ENCODE data around the gene FCER1G.

DNA sequence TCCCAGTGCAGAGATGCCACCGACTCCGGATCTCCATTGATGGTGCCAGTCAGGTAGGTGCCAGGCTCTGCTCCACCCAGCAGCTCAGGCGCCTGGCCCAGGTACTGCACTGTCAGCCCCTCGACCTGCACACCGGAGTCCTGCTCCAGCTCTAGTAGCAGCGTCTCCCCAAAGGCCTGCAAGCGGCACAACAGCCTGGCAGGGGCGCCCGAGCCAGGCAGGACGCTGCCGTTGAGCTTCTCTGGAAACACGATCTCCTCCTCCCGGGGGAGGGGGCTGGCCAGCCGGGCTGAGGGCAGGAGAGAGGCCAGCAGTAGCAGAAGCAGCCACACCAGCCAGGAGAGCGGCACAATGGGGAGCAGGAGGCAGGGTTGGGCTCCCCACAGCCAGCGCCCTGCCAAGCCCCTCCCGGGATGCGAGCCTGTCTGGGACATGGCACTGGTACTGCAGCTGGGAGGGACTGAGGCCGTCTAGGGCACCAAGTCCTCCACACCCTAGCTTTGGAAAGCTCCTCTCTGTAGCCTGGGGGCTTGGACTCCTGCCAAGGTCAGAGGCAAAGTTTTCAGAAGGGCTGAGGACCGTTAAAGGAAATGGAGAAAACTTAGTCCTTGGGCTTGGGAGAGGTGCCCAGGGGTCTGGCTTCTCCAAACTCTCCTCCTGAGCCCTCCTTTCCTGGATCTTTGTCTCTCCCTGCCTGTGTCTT lies 16.8 kb upstream of the FCER1G start:
- TF ChIP-seq, protein P1, sequence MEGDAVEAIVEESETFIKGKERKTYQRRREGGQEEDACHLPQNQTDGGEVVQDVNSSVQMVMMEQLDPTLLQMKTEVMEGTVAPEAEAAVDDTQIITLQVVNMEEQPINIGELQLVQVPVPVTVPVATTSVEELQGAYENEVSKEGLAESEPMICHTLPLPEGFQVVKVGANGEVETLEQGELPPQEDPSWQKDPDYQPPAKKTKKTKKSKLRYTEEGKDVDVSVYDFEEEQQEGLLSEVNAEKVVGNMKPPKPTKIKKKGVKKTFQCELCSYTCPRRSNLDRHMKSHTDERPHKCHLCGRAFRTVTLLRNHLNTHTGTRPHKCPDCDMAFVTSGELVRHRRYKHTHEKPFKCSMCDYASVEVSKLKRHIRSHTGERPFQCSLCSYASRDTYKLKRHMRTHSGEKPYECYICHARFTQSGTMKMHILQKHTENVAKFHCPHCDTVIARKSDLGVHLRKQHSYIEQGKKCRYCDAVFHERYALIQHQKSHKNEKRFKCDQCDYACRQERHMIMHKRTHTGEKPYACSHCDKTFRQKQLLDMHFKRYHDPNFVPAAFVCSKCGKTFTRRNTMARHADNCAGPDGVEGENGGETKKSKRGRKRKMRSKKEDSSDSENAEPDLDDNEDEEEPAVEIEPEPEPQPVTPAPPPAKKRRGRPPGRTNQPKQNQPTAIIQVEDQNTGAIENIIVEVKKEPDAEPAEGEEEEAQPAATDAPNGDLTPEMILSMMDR (IDR thresholded peaks at IDR 0.05), result no peak
- TF ChIP-seq POLR2AphosphoS5 (IDR thresholded peaks at IDR 0.05) (no peak), POLR2A (IDR thresholded peaks at IDR 0.05) (no peak)
